Ovary (tissue), 9 donors: ENCODE measurements around the gene SPRY1. TPM values are rescaled to one million over a fixed set of nuclear protein-coding genes. Genes with fewer than 3 reads are reported as not detected.

Source experiments
- DNase-seq, 5 donors: peaks; one replicate each; pipeline ENCODE4 v3.0.0-alpha.2; 2019 to 2020
- H3K27ac ChIP-seq, 2 donors: fragments of 200-600 bp; one replicate each; pipeline versions ENCODE4 v1.5.1 to v1.8.0; 2019 to 2022
- H3K27me3 ChIP-seq: fragments of 200-600 bp; one replicate; pipeline ENCODE4 v1.8.0; 2022
- H3K36me3 ChIP-seq: fragments of 200-600 bp; sonication (generic); one replicate; pipeline ENCODE4 v1.5.1; 2019
- H3K4me1 ChIP-seq: one replicate; pipeline ENCODE4 v1.8.1; 2013; ENCODE audit warnings: mild to moderate bottlenecking, moderate library complexity; ENCODE audit not compliant: insufficient read depth
- H3K4me3 ChIP-seq: fragments of 200-600 bp; sonication (generic); one replicate; pipeline ENCODE4 v1.5.1; 2017
- H3K9me3 ChIP-seq, 2 donors: fragments of 200-600 bp in 1 of 2; sonication (generic) in 1 of 2; one replicate each; pipeline versions ENCODE4 v1.5.1 to v1.8.1; 2013 to 2019; ENCODE audit warnings: mild to moderate bottlenecking in 1 of 2, moderate library complexity in 1 of 2
- EP300 ChIP-seq: sonication (generic); formaldehyde crosslinking; IDR thresholded peaks from one replicate; pipeline ENCODE4 v1.6.1; 2017; ENCODE audit warnings: antibody characterized with exemption
- POLR2A ChIP-seq: fragments of 450-650 bp; IDR thresholded peaks from one replicate; pipeline ENCODE4 v1.6.1; 2017; ENCODE audit warnings: antibody characterized with exemption, mild to moderate bottlenecking, moderate library complexity
- WGBS, 3 donors: extraction: QIAGEN DNeasy Blood & Tissue Kit in 1 of 3; methylation state at CpG; one replicate each; pipeline versions ENCODE4 v1.1.5 to v1.1.7; 2013 to 2017; 5-methylcytosine and 5-hydroxymethylcytosine counted together
- intact Hi-C, 4 donors: fragments of 100-400 bp; cut with DNase I; formaldehyde crosslinking; loops; one replicate each; pipeline versions ENCODE4 v1.11.0 to v1.15.1; 2022 to 2023
- polyA plus RNA-seq, 2 donors: library from polyadenylated mRNA; stranded (reverse); fragments of 200-250 nt in 1 of 2; fragments of 350-450 nt in 1 of 2; fragmentation: Illumina TruSeq in 1 of 2; extraction: RNeasy Lipid Tissue Mini Kit (QIAGEN cat#74804) in 1 of 2; gene quantifications; one replicate each; pipeline ENCODE4 v1.2.3, GENCODE V29; 2013 to 2014
- total RNA-seq, 7 donors: library from RNA; depleted of rRNA in 2 of 7; stranded (reverse); fragments of >200 nt in 2 of 7; fragmentation: NEBNext Ultra II Directional in 3 of 7; extraction: Animal tissue kit (Norgen Biotek cat#: 25700) in 3 of 7; gene quantifications; one replicate each; pipeline versions ENCODE4 v1.1.0 to v1.2.4, GENCODE V29; 2016 to 2023
- TF ChIP-seq, protein P1 (sequence below), 3 donors: fragments of 450-650 bp in 2 of 3; fragments of 200-600 bp in 1 of 3; IDR thresholded peaks; one replicate each; pipeline versions ENCODE4 v1.5.1 to v1.8.0; 2016 to 2022; ENCODE audit warnings: antibody characterized with exemption in 3 of 3, mild to moderate bottlenecking in 1 of 3
- donor health status: DM: no; HTN: no; CAD: no; lungs with moderate emphysema.
- donor health status: DM: no; HTN: no; CAD: no.
- donor health status: Bipolar disorder and iron deficiency.
- donor health status: DM: yes; HTN: yes; CAD: no.
- donor health status: DM: no; HTN: no; CAD: no.
- donor health status: DM: yes; HTN: yes; CAD: no.

SPRY1 gene
- total and polyA plus RNA-seq, 9 donors: 22.5 to 124 (median 43.5) TPM

GRCh38 chr4:123386609-123387008 is 10.0 kb upstream of the SPRY1 start:
- H3K27me3 ChIP-seq: no peaks in the 10 kb centered on the region
- no peak for DNase-seq
- TF ChIP-seq POLR2A: no peak
- TF ChIP-seq, protein P1, sequence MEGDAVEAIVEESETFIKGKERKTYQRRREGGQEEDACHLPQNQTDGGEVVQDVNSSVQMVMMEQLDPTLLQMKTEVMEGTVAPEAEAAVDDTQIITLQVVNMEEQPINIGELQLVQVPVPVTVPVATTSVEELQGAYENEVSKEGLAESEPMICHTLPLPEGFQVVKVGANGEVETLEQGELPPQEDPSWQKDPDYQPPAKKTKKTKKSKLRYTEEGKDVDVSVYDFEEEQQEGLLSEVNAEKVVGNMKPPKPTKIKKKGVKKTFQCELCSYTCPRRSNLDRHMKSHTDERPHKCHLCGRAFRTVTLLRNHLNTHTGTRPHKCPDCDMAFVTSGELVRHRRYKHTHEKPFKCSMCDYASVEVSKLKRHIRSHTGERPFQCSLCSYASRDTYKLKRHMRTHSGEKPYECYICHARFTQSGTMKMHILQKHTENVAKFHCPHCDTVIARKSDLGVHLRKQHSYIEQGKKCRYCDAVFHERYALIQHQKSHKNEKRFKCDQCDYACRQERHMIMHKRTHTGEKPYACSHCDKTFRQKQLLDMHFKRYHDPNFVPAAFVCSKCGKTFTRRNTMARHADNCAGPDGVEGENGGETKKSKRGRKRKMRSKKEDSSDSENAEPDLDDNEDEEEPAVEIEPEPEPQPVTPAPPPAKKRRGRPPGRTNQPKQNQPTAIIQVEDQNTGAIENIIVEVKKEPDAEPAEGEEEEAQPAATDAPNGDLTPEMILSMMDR (IDR thresholded peaks at IDR 0.05): no peak
- no peak for TF ChIP-seq EP300
- no peaks in the 10 kb centered on the region for H3K4me1 ChIP-seq
- no peak overlapping the region for H3K4me3 ChIP-seq
- no peaks in the 10 kb centered on the region for H3K36me3 ChIP-seq
- WGBS, 3 donors: 54 to 62% (median 56%) methylated on average over 4 of the region's 4 CpGs
- intact Hi-C loops: loop anchor here in 1 of 4 donors (10.0 kb wide), 2 partner anchors 282 to 878 kb away; no protein-coding TSS in a partner anchor
- H3K9me3 ChIP-seq: no peaks in the 10 kb centered on the region
- no peak overlapping the region for H3K27ac ChIP-seq

DNA sequence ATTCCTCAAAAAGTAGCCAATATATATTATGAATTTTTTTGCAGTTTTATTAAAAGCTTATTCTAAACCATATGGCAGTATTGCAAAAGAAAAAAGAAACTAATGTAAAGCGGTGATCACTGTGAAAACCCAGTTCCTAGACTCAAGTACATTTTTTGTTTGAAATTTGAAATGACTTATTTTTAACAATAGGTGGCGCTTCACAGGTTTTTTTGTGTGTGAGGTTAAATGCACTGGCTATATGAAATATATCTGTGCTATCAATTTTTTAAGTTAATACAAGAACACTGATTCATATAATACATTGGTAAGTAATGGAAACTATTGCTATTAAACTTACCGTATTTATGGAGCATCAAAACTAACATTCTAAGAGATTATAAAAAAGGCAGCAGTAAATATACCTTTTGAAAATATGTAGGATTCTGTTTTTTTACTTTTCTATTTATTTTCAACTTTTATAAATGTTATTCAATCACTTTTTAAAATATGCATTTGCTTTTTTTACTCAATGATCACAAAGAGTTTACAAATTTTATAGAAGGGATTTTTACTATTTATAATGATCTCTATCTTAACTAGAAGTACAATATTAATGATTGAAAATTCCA is 5.6 kb upstream of the SPRY1 start:
- H3K9me3 ChIP-seq: no peaks in the 10 kb centered on the region
- TF ChIP-seq POLR2A: no peak
- TF ChIP-seq, protein P1 (IDR thresholded peaks at IDR 0.05): peak in 1 of 3 donors; percentile 33

GRCh38 chr4:123393721-123394120 is 2.9 kb upstream of the SPRY1 start:
- Histone ChIP-seq H3K36me3 (no peaks in the 10 kb centered on the region), H3K27me3 (no peaks in the 10 kb centered on the region), H3K27ac (no peak overlapping the region), H3K9me3 (no peaks in the 10 kb centered on the region), H3K4me3 (no peak overlapping the region), H3K4me1 (no peaks in the 10 kb centered on the region)
- no peak for DNase-seq
- 68 to 70% (median 69%) methylated on average over 5 of the region's 5 CpGs for WGBS, 3 donors
- TF ChIP-seq, protein P1 (IDR thresholded peaks at IDR 0.05): no peak
- no peak for TF ChIP-seq EP300
- no peak for TF ChIP-seq POLR2A
- intact Hi-C loops: no loop called here

More for the DNA sequence above, 5.6 kb upstream of the SPRY1 start:
- Histone ChIP-seq H3K4me3 (no peak overlapping the region), H3K36me3 (no peaks in the 10 kb centered on the region), H3K27ac (no peak overlapping the region), H3K4me1 (no peaks in the 10 kb centered on the region), H3K27me3 (no peaks in the 10 kb centered on the region)
- WGBS, 3 donors: 52 to 58% (median 54%) methylated on average over 3 of the region's 3 CpGs
- no peak for DNase-seq
- intact Hi-C loops: no loop called here

- DNase-seq: peak; percentile 44 to 63 (median 54)
- TF ChIP-seq POLR2A (no peak), EP300 (no peak)
- TF ChIP-seq, protein P1 (IDR thresholded peaks at IDR 0.05): no peak
- Histone ChIP-seq H3K9me3 (no peaks in the 10 kb centered on the region), H3K27me3 (no peaks in the 10 kb centered on the region), H3K4me1 (no peaks in the 10 kb centered on the region), H3K36me3 (no peaks in the 10 kb centered on the region), H3K4me3 (peak overlapping the region; percentile 62), H3K27ac (peak overlapping the region; percentile 59 to 73)
- intact Hi-C loops: loop anchor here in 2 of 4 donors (5.0 kb wide), 2 partner anchors 160 to 715 kb away; no protein-coding TSS in a partner anchor
- 0% methylated on average over 79 to 85 of the region's 85 CpGs for WGBS, 3 donors
Measured at GRCh38 chr4:123397144-123398065, 810 bp downstream of the SPRY1 start.
